GM12891 (cell line): Measurements from ENCODE around the gene AHI1.

Source experiments
- DNase-seq: peaks from one replicate; pipeline ENCODE4 v3.0.0; 2011; ENCODE audit warnings: low spot score; ENCODE audit not compliant: insufficient read length
- FAIRE-seq: peaks from 2 replicates; lab custom pipeline; 2011; peaks lifted over from hg19 to GRCh38; lab: Jason Lieb, UNC
- PAX5 ChIP-seq: IDR thresholded peaks from 2 replicates; pipeline ENCODE4 v1.6.1; 2011; ENCODE audit warnings: low read length, moderate library complexity, mild to moderate bottlenecking; ENCODE audit not compliant: insufficient read depth, severe bottlenecking
- POLR2A ChIP-seq: IDR thresholded peaks from 2 replicates; pipeline ENCODE4 v1.6.1; 2011; ENCODE audit warnings: low read depth, low read length, control low read depth
- POLR2AphosphoS5 ChIP-seq: IDR thresholded peaks from 2 replicates; pipeline ENCODE4 v1.6.1; 2011; ENCODE audit warnings: low read depth, low read length, control low read depth
- POU2F2 ChIP-seq: IDR thresholded peaks from 2 replicates; pipeline ENCODE4 v1.6.1; 2011; ENCODE audit warnings: low read depth, mild to moderate bottlenecking, control low read depth, low read length, moderate library complexity
- SPI1 ChIP-seq: IDR thresholded peaks from 2 replicates; pipeline ENCODE4 v1.6.1; 2011; ENCODE audit warnings: low read depth, low read length, control low read depth
- TAF1 ChIP-seq: IDR thresholded peaks from 2 replicates; pipeline ENCODE4 v1.6.1; 2011; ENCODE audit warnings: low read depth, low read length, control low read depth

The AHI1 gene

GRCh38 chr6:135514706-135515105 is 17.2 kb upstream of the AHI1 start:
- DNase-seq (no peak), FAIRE-seq (no peak)
- TF ChIP-seq POLR2A (no peak), SPI1 (no peak)

- TF ChIP-seq SPI1 (no peak), TAF1 (no peak), POU2F2 (no peak), PAX5 (no peak), POLR2AphosphoS5 (no peak)
- peak; percentile 91 for FAIRE-seq
- no peak for DNase-seq
These were observed 8.9 kb upstream of the AHI1 start for GRCh38 chr6:135506270-135506997.

DNA sequence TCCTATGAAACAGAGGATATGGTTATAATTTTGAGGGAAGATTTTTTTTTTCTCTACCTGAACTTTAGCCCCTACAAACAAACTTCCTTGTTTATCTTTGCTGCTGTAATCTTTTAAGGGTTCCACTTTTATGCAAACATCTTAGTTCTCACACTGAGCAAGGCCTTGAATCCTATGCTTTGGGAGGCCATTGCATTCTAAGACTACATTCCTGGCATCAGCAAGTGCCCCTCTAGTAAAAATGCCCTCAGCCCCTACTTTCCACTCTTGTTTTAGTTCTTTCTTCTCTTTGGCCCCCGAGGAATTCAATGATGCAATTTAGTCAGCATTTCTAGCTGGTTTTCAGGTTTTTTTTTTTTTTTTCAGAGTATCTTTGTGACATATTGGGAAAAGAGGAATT is 8.1 kb upstream of the AHI1 start:
- TF ChIP-seq PAX5 (no peak), SPI1 (no peak), POU2F2 (no peak), POLR2AphosphoS5 (no peak), TAF1 (no peak), POLR2A (no peak)
- no peak for FAIRE-seq
- DNase-seq, result no peak

- no peak for DNase-seq
- FAIRE-seq, result no peak
- TF ChIP-seq POLR2A (no peak), TAF1 (no peak), POU2F2 (no peak), PAX5 (no peak), POLR2AphosphoS5 (no peak), SPI1 (no peak)
These were observed 7.7 kb upstream of the AHI1 start for GRCh38 chr6:135505222-135505621.

DNA sequence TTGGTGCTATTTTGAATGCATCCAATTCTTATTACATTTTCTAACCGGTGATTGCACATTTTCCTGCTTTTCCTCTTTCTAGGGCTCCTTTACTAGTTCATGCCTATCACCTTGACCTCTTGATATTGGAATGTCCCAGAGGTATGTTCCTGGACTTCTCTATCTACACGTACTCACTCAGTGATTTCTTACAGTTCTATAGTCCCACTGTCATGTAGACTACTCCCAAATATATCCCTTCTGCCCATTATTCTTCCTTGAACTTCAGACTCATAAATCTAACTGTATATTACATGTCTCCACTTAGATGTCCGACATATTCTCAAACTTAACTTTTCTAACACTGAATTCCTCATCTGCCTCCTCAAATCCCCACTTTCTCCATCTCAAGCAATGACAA is 7.2 kb upstream of the AHI1 start:
- no peak for DNase-seq
- FAIRE-seq, result no peak
- TF ChIP-seq POLR2A (no peak), TAF1 (no peak), POU2F2 (no peak), SPI1 (no peak)

- no peak for TF ChIP-seq SPI1
- TF ChIP-seq PAX5, result no peak
- no peak for TF ChIP-seq POLR2A
- FAIRE-seq (no peak), DNase-seq (no peak)
These were observed 6.3 kb upstream of the AHI1 start for GRCh38 chr6:135503703-135504475.

DNA sequence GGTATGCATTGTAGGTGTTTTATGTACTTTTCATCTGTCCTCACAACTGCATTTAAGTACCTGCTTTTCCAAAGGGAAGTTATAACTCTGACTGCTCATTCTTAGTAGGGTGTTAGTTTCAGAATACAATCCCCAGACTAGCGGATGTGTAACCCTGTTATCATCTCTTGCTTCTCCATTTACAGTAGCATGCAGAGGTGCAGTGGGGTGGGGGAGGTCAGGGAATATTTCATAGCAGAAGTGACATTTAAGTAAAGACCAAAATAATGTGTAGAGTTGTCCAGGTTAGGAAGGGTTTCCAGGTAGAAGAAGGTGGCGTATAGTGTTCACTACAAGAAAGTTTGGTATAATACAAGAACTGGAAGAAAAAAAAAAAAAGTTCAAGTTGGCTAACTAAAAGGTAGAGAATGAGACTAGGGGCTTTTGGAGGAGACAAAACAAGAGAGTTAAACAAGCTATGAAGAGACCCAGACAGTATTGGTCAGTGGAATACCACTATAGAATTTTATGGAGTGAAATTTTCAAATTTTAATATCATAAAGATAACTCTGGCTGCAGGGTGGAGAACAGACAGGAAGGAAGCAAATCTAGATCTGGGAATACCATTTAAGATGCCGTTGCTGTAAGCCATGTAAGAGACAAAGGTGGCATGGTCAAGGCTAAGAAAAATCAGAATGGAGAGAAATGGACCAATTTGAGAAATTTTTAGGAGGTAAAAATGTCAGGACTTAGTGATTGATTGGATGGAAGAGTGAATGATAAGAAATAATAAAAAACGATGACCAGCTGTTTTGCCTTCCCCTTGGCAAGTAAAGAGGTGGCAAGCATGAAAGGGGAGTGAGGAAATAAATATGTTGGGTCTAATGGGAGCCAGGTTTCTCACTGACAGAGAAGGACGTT is 2.2 kb upstream of the AHI1 start:
- FAIRE-seq (peak; percentile 26), DNase-seq (no peak)
- TF ChIP-seq POLR2AphosphoS5, result no peak
- no peak for TF ChIP-seq POLR2A
- no peak for TF ChIP-seq POU2F2
- TF ChIP-seq PAX5, result no peak
- no peak for TF ChIP-seq TAF1
- no peak for TF ChIP-seq SPI1

- FAIRE-seq (peak; percentile 50), DNase-seq (no peak)
- TF ChIP-seq PAX5 (no peak), TAF1 (peak; percentile 59)
These were observed 773 bp upstream of the AHI1 start for GRCh38 chr6:135498185-135498841.

- FAIRE-seq (no peak), DNase-seq (no peak)
- TF ChIP-seq TAF1 (no peak), POLR2AphosphoS5 (no peak), POLR2A (no peak), POU2F2 (no peak), SPI1 (no peak), PAX5 (no peak)
These were observed 634 bp downstream of the AHI1 start for GRCh38 chr6:135496800-135497411.

- no peak for FAIRE-seq
- TF ChIP-seq POLR2A, result no peak
- no peak for TF ChIP-seq POLR2AphosphoS5
- DNase-seq, result no peak
These were observed 4.2 kb downstream of the AHI1 start for GRCh38 chr6:135493218-135493961.
